SU-DHL-6 (cell line): ENCODE measurements around the gene GATA1.

Experiments
- EZH2phosphoT487 ChIP-seq: fragments of 200-600 bp; sonication (generic), shearing (Covaris generic); conservative IDR thresholded peaks from 2 replicates; pipeline ENCODE4 v1.6.1; 2018; ENCODE audit warnings: mild to moderate bottlenecking, antibody characterized with exemption, low read length, moderate library complexity, mixed read lengths
- TF ChIP-seq, protein P1 (sequence below): fragments of 200-600 bp; sonication (generic); IDR thresholded peaks from one replicate; pipeline ENCODE4 v1.5.1; 2017; ENCODE audit warnings: antibody characterized with exemption, mild to moderate bottlenecking, low read length, moderate library complexity; ENCODE audit not compliant: insufficient read depth, poor library complexity, severe bottlenecking

DNA sequence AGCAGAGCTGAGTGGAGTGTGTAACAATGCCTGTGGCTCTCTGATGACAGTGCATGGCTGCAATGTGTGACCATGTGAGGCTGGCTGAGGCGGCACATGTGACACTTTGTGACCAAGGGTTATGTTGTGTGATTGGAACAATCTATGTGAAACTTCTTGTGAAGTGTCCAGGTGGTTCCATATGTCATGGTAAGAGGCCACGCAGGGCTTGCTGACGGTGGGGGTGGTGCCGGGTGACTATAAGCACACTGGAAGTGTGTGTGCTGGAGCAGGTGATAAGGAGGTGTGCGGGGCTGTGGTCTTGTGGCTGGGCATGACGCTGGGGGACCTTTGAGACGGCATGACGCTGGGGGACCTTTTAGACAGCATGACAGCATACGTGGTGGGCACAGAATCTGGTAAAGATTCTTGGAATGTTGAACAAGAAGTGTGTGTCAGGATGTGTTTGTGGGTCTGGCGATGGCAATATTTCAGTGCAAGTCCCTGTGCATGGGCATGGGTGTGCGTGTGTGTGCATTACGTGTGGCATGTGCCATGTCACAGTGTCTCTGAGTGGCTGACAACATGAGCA, 8.0 kb downstream of the GATA1 start:
- TF ChIP-seq, protein P1, sequence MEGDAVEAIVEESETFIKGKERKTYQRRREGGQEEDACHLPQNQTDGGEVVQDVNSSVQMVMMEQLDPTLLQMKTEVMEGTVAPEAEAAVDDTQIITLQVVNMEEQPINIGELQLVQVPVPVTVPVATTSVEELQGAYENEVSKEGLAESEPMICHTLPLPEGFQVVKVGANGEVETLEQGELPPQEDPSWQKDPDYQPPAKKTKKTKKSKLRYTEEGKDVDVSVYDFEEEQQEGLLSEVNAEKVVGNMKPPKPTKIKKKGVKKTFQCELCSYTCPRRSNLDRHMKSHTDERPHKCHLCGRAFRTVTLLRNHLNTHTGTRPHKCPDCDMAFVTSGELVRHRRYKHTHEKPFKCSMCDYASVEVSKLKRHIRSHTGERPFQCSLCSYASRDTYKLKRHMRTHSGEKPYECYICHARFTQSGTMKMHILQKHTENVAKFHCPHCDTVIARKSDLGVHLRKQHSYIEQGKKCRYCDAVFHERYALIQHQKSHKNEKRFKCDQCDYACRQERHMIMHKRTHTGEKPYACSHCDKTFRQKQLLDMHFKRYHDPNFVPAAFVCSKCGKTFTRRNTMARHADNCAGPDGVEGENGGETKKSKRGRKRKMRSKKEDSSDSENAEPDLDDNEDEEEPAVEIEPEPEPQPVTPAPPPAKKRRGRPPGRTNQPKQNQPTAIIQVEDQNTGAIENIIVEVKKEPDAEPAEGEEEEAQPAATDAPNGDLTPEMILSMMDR = no peak
- TF ChIP-seq EZH2phosphoT487 = no peak
